GM10248 (cell line): ENCODE data around the gene MCM10.

Source experiments
- CTCF ChIA-PET: fragments of 300-600 bp; sonication (Branson Sonifier 250); formaldehyde crosslinking; extraction: SDS; loops from one replicate; lab custom pipeline; 2021; ENCODE audit warnings: antibody characterized with exemption; lab: Yijun Ruan, JAX
- POLR2A ChIA-PET: fragments of 350-650 bp; sonication (Branson Sonifier 250); formaldehyde crosslinking; extraction: SDS; loops from one replicate; lab custom pipeline; 2020; ENCODE audit warnings: antibody characterized with exemption; lab: Yijun Ruan, JAX
- DNase-seq: peaks from one replicate; pipeline ENCODE4 v3.0.0; 2012; ENCODE audit errors: extremely low spot score
- TF ChIP-seq, protein P1 (sequence below): IDR thresholded peaks from 2 replicates; pipeline ENCODE4 v1.5.1; 2012; ENCODE audit warnings: mild to moderate bottlenecking, low read depth; ENCODE audit errors: extremely low read depth, missing control alignments, control extremely low read depth

Gene MCM10

DNA sequence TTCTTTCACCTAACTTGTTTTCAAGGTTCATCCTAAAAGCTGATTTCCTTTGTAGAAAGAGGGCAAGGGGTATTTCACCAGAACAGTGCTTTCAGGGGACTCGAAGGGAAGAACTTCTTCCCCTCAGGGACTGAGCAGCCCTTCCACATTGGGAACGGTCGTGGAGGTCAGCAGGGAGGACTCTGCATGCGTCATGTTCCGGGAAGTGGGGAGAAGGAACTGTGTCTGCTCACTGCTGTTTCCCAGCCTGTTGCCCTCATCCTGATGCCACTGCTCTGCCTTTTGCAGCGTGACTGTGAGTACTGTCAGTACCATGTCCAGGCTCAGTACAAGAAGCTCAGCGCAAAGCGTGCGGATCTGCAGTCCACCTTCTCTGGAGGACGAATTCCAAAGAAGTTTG lies 27.2 kb downstream of the MCM10 start:
- TF ChIP-seq, protein P1, sequence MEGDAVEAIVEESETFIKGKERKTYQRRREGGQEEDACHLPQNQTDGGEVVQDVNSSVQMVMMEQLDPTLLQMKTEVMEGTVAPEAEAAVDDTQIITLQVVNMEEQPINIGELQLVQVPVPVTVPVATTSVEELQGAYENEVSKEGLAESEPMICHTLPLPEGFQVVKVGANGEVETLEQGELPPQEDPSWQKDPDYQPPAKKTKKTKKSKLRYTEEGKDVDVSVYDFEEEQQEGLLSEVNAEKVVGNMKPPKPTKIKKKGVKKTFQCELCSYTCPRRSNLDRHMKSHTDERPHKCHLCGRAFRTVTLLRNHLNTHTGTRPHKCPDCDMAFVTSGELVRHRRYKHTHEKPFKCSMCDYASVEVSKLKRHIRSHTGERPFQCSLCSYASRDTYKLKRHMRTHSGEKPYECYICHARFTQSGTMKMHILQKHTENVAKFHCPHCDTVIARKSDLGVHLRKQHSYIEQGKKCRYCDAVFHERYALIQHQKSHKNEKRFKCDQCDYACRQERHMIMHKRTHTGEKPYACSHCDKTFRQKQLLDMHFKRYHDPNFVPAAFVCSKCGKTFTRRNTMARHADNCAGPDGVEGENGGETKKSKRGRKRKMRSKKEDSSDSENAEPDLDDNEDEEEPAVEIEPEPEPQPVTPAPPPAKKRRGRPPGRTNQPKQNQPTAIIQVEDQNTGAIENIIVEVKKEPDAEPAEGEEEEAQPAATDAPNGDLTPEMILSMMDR: no peak
- DNase-seq: no peak
- ChIA-PET POLR2A (no interaction called here), CTCF (interaction anchor here (1.1 to 2.7 kb wide), 3 partner anchors 12 to 114 kb away, joined by 3 to 6 read pairs (median 3); no protein-coding TSS in a partner anchor)

DNA sequence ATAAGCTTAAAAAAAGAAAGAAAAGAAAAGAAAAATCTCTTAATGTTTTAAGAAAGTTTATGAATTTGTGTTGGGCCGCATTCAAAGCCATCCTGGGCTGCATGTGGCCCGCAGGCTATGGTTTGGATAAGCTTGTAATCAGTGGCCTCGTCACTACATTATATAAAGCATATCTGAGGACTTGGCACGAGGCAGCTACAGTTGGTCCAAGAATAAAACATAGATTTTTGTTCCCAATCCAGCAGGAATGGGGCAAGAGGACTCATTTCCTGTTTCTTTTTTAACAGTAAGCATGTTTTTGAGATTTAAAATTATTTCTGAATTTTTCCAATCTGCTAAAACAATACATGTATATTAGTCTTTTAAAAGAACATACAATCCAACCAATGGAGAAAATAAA lies 28.6 kb downstream of the MCM10 start:
- DNase-seq: no peak
- TF ChIP-seq, protein P1: no peak
- ChIA-PET POLR2A (no interaction called here), CTCF (interaction anchor here (1.0 kb wide), 1 partner anchor 9 kb away, joined by 3 read pairs; no protein-coding TSS in a partner anchor)

DNA sequence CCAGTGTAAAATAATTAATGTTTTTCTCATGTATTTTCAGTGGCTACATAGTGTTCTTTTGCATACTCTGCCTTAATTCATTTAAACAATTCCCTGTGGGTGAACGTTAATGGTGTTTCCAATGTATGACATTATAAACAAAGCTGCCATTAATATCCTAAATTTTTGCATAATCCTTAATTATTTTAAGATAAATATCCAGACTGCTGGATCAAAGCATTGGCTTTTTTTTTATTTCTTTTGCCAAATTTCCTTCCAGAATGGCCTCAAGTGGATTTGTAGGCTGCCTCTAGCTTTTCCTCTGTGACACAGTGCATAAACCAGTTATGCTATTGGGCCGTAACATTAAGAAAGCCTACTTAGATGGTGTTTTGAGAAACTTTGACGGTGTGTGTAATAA lies 29.5 kb downstream of the MCM10 start:
- TF ChIP-seq, protein P1: no peak
- DNase-seq: no peak
- POLR2A ChIA-PET: no interaction called here
- CTCF ChIA-PET: interaction anchor here (0.8 to 1.4 kb wide), 3 partner anchors 10 to 211 kb away, joined by 3 to 4 read pairs (median 3); partner anchors contain the start of gene MCM10

DNA sequence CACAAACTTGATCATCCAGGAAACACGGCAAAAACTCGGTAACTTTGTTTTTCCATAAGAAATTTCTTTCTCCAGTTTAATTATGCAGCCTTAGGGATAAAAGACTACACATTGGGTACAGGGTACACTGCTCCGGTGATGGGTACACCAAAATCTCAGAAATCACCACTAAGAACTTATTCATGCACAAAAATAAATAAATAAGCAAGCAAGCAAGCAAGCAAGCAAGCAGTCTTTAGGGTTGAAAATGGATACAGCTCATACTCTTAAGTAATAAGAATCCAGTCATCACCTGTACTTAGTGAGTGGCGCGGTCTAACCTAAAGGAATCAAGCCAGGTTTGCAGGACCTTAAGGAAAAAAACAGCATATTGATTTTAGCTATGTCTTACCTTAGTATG lies 30.0 kb downstream of the MCM10 start:
- ChIA-PET CTCF (interaction anchor here (0.7 to 1.4 kb wide), 3 partner anchors 19 to 211 kb away, joined by 3 to 4 read pairs (median 3); partner anchors contain the start of gene MCM10), POLR2A (no interaction called here)
- TF ChIP-seq, protein P1: no peak
- DNase-seq: no peak

DNA sequence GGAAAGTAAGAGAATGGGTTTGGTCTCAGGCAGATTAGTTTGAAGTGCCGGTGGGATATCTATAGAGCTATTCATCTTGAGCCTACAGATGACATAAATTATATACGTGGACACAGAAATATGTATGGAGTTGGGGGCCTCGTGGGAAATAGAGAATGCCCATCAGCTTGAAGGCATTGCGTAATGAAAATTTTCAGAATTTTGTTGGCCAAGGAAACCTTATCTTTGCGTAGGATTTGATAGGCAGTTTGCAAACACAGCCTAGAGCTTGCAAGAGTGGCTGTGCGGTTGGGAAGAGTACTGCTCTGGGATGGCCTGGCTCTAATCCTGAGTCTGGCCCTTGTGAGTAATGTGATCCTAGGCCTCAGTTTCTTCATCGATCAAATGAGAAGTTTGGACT lies 32.3 kb downstream of the MCM10 start:
- CTCF ChIA-PET: interaction anchor here (1.2 to 2.2 kb wide), 4 partner anchors 9 to 343 kb away, joined by 3 to 9 read pairs (median 4); no protein-coding TSS in a partner anchor
- POLR2A ChIA-PET: no interaction called here
- TF ChIP-seq, protein P1: no peak
- DNase-seq: no peak

DNA sequence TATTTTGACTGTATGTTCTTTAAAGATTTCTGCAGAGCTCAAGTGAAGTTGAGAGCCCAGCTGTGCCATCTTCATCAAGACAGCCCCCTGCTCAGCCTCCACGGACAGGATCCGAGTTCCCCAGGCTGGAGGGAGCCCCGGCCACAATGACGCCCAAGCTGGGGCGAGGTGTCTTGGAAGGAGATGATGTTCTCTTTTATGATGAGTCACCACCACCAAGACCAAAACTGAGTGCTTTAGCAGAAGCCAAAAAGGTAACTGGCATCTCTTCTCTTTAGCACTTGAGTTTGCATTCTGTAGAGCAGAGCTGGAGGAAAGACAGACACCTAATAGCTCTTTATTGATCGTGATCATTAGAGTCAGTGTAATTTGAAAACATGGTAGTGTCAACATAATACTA lies 33.7 kb downstream of the MCM10 start:
- CTCF ChIA-PET: interaction anchor here (0.9 to 2.2 kb wide), 7 partner anchors 9 to 341 kb away, joined by 3 to 9 read pairs (median 4); no protein-coding TSS in a partner anchor
- POLR2A ChIA-PET: no interaction called here
- no peak for DNase-seq
- TF ChIP-seq, protein P1: no peak

DNA sequence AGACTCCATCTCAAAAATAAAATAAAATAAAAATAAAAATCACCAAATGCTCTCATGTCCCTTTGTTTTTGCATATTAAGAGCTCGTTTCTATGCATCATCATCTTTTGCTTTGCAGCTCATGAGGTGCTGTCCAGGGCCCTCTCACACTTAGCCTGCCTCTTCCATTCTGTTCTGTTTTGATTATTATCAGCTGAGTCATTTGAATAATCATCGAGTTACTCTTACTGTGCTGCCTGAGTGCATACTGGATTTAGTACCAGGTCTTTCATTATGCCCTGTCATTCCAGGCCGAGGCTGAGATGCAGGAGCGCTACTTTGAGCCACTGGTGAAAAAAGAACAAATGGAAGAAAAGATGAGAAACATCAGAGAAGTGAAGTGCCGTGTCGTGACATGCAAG lies 39.8 kb downstream of the MCM10 start:
- ChIA-PET POLR2A (no interaction called here), CTCF (interaction anchor here (1.4 kb wide), 1 partner anchor 25 kb away, joined by 4 read pairs; no protein-coding TSS in a partner anchor)
- no peak for DNase-seq
- TF ChIP-seq, protein P1: no peak
